ENCODE results near the gene FAM168B. TPM values are rescaled to one million over a fixed set of nuclear protein-coding genes. Genes with fewer than 3 reads are reported as not detected.

FAM168B gene
- total and polyA plus RNA-seq, 10 of the 15 experiments (the other 5 are each of a cell fraction or from before 2014, with no cell fraction given) = 3.5 to 77.3 (median 45.9) TPM

DNA sequence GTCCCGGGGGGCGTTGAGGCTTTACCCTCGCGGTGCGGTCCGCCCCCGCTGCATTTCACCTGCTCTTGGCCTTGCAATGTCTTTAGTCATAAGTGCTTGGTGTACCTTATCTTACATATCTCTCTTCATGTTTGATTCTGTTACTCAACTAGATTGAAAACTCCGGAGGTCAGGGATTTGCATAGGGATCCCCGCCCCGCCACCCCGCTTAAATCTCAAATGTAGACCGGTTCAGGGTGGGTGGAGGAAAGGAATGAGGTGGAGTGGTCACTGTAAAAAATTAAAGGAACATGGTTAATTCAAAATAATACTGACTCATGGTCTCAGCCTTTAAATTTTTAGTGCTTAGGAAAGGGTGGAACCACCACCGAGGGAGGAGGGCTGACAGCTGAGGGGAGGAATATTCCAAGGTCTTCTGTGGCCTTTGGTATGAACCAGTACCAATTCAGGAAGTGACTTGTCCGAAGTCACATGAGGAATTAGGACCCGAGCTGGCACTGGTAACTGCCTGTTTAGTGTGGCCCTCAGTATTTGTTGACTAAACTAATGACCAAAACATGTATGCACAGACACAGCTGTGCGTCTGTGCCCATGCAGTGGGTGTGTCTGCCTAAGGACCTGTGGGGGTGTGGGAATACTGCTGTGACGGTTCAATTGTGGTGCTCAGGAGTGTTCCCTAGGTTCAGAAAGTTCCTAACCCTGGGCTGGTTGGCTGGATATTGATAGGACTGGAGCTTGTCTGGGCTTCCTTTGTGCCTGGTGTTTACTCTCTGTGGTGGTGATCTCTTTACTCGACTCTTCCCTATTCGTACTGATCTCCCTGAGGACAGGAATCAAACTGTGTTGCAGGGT lies 12.9 kb upstream of the FAM168B start:
- intact Hi-C loops (cut with micrococcal nuclease; ENCODE audit: unreplicated experiment) (loop anchor here (10.0 kb wide), 1 partner anchor 761 kb away; the partner anchor contains the start of gene IMP4), in situ Hi-C loops (cut with MboI) (no loop called here)
- Histone ChIP-seq H3K27me3 (replicated peaks in 1 of 2; ENCODE audit: control insufficient read depth in 2 of 2, insufficient read depth in 2 of 2, low read length in 1 of 2) (no peaks in the 10 kb centered on the region), H3K9ac (ENCODE audit: control insufficient read depth, insufficient read depth, low read length) (peak overlapping the region; percentile 94), H4K20me1 (ENCODE audit: control insufficient read depth, insufficient read depth) (no peaks in the 10 kb centered on the region), H3K27ac (ENCODE audit: control insufficient read depth, insufficient read depth) (peak overlapping the region; percentile 77), H3K9me3 (replicated peaks; ENCODE audit: control insufficient read depth, insufficient read depth, low read length) (no peaks in the 10 kb centered on the region), H2AFZ (ENCODE audit: control insufficient read depth, low read depth, low read length) (peak overlapping the region; percentile 55; the same call in 1 of the 2 replicates), H3K4me3 (peak overlapping the region; percentile 100), H3K79me2 (ENCODE audit: control insufficient read depth, insufficient read depth, low read length) (peaks cover 57% of the 10 kb centered on the region), H3K4me2 (ENCODE audit: control insufficient read depth, insufficient read depth) (peak overlapping the region; percentile 70), H3K36me3 (ENCODE audit: control insufficient read depth in 2 of 2, insufficient read depth in 2 of 2, low read length in 1 of 2) (peaks cover 0 to 8% of the 10 kb centered on the region in 2 experiments; a peak in 1 of 4 replicates), H3K4me1 (ENCODE audit: control insufficient read depth, insufficient read depth, low read length) (peaks cover 6% of the 10 kb centered on the region)
- POLR2A ChIA-PET = interaction anchor here (5.5 kb wide), 1 partner anchor 13 kb away, joined by 45 read pairs; the partner anchor contains the start of gene FAM168B
- no peak for FAIRE-seq
- RAD21 ChIA-PET (ENCODE audit: unreplicated experiment) = interaction anchor here (1.5 kb wide), 1 partner anchor 11 kb away, joined by 4 read pairs; no protein-coding TSS in a partner anchor
- CTCF ChIA-PET = interaction anchor here (1.0 to 4.9 kb wide), 2 partner anchors 13 to 386 kb away, joined by 3 to 31 read pairs; partner anchors contain the start of genes FAM168B and MZT2A
- WGBS (ENCODE audit: insufficient coverage, insufficient replicate concordance, low lambda C conversion rate, missing lambda C conversion rate) = 4% methylated on average over 19 of the region's 19 CpGs
- BruUV-seq (replicated peaks) = TSS peak; percentile 58
- peak; percentile 16 for DNase-seq (ENCODE audit: low read depth, low spot score)
- SMC1A ChIA-PET (ENCODE audit: uncharacterized antibody, unreplicated experiment) = interaction anchor here (0.6 to 1.2 kb wide), 4 partner anchors 9 to 1156 kb away, joined by 3 to 4 read pairs (median 3); no protein-coding TSS in a partner anchor
- ATAC-seq = peak; percentile 67
- TF ChIP-seq SIX5 (IDR thresholded peaks at IDR 0.05; ENCODE audit: low read depth, low read length, severe bottlenecking) (no peak), RAD51 (IDR thresholded peaks at IDR 0.05) (peak; percentile 84), SMAD1 (IDR thresholded peaks at IDR 0.05; ENCODE audit: low read depth, partially characterized antibody) (no peak), IRF4 (IDR thresholded peaks at IDR 0.05; ENCODE audit: low read depth, low read length) (0 out of 2 replicates have a peak, but pooled peaks have one; percentile 29), JUNB (IDR thresholded peaks at IDR 0.05) (no peak), CHD1 (IDR thresholded peaks at IDR 0.05; ENCODE audit: low read depth, low read length) (0 out of 2 replicates have a peak, but pooled peaks have one; percentile 59), NRF1 (conservative IDR thresholded peaks at IDR 0.05; ENCODE audit: low read depth, low read length) (no peak), IKZF2 (IDR thresholded peaks at IDR 0.05) (peak; percentile 11 to 27; a peak in 1 of 4 replicates), SUZ12 (IDR thresholded peaks at IDR 0.05; ENCODE audit: unreplicated experiment) (no peak), NR2F1 (conservative IDR thresholded peaks at IDR 0.05) (0 out of 2 replicates have a peak, but pooled peaks have one; percentile 18), BACH1 (IDR thresholded peaks at IDR 0.05; ENCODE audit: borderline replicate concordance) (no peak), NBN (IDR thresholded peaks at IDR 0.05) (no peak), ZSCAN29 (IDR thresholded peaks at IDR 0.05) (peak; percentile 67; the same call in 1 of the 2 replicates), ATF7 (IDR thresholded peaks at IDR 0.05; ENCODE audit: low read depth) (peak; percentile 76), GATAD2B (conservative IDR thresholded peaks at IDR 0.05; ENCODE audit: low read depth) (no peak)
- TF ChIP-seq, protein P1, sequence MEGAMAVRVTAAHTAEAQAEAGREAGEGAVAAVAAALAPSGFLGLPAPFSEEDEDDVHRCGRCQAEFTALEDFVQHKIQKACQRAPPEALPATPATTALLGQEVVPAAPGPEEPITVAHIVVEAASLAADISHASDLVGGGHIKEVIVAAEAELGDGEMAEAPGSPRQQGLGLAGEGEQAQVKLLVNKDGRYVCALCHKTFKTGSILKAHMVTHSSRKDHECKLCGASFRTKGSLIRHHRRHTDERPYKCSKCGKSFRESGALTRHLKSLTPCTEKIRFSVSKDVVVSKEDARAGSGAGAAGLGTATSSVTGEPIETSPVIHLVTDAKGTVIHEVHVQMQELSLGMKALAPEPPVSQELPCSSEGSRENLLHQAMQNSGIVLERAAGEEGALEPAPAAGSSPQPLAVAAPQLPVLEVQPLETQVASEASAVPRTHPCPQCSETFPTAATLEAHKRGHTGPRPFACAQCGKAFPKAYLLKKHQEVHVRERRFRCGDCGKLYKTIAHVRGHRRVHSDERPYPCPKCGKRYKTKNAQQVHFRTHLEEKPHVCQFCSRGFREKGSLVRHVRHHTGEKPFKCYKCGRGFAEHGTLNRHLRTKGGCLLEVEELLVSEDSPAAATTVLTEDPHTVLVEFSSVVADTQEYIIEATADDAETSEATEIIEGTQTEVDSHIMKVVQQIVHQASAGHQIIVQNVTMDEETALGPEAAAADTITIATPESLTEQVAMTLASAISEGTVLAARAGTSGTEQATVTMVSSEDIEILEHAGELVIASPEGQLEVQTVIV (IDR thresholded peaks at IDR 0.05; ENCODE audit: borderline replicate concordance, partially characterized antibody) = no peak
- TF ChIP-seq, protein P2, sequence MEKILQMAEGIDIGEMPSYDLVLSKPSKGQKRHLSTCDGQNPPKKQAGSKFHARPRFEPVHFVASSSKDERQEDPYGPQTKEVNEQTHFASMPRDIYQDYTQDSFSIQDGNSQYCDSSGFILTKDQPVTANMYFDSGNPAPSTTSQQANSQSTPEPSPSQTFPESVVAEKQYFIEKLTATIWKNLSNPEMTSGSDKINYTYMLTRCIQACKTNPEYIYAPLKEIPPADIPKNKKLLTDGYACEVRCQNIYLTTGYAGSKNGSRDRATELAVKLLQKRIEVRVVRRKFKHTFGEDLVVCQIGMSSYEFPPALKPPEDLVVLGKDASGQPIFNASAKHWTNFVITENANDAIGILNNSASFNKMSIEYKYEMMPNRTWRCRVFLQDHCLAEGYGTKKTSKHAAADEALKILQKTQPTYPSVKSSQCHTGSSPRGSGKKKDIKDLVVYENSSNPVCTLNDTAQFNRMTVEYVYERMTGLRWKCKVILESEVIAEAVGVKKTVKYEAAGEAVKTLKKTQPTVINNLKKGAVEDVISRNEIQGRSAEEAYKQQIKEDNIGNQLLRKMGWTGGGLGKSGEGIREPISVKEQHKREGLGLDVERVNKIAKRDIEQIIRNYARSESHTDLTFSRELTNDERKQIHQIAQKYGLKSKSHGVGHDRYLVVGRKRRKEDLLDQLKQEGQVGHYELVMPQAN (conservative IDR thresholded peaks at IDR 0.05) = peak; percentile 36; the same call in 1 of the 2 replicates
